CD4-positive, CD25-positive, alpha-beta regulatory T cell (primary cell): ENCODE results near the gene ACTL8. TPM values are rescaled to one million over a fixed set of nuclear protein-coding genes. Genes with fewer than 3 reads are reported as not detected.

Source experiments
- ATAC-seq, 2 donors: fragments of 150-1000 bp; cut with Tn5 transposase; one replicate each; pipeline ENCODE4 v1.10.0; 2021; ENCODE audit warnings: low read depth in 2 of 2, moderate number of reproducible peaks in 2 of 2, moderate library complexity in 1 of 2
- DNase-seq, 3 donors: peaks; one replicate each; pipeline versions ENCODE4 v3.0.0 to v3.0.0-alpha.2; 2012 to 2022; ENCODE audit warnings: mixed read lengths in 1 of 3
- H3K27ac ChIP-seq: one replicate; pipeline ENCODE4 v1.7.0; 2013; ENCODE audit warnings: mild to moderate bottlenecking, low read length; ENCODE audit not compliant: insufficient read depth, poor library complexity, severe bottlenecking
- H3K27me3 ChIP-seq: one replicate; pipeline ENCODE4 v1.7.0; 2013; ENCODE audit warnings: low read length; ENCODE audit not compliant: control insufficient read depth, insufficient read depth
- H3K36me3 ChIP-seq: one replicate; pipeline ENCODE4 v1.7.0; 2013; ENCODE audit warnings: mild to moderate bottlenecking, low read length, moderate library complexity; ENCODE audit not compliant: control insufficient read depth, insufficient read depth
- H3K4me1 ChIP-seq: 2 replicates; pipeline ENCODE4 v1.7.0; 2013; ENCODE audit warnings: mild to moderate bottlenecking, low read length; ENCODE audit not compliant: insufficient read depth, control insufficient read depth, poor library complexity, severe bottlenecking
- H3K4me3 ChIP-seq: one replicate; pipeline ENCODE4 v1.7.0; 2013; ENCODE audit warnings: low read depth, mild to moderate bottlenecking, low read length, moderate library complexity
- H3K9me3 ChIP-seq, 2 experiments: 1 replicate in 1 of 2; 2 replicates in 1 of 2; pipeline ENCODE4 v1.7.0; 2013; ENCODE audit warnings: low read length in 2 of 2, mild to moderate bottlenecking in 1 of 2, moderate library complexity in 1 of 2; ENCODE audit not compliant: control insufficient read depth in 2 of 2
- H3K27ac Mint-ChIP-seq, 3 donors: one replicate each; pipeline ENCODE4 v1.8.0; 2020 to 2022; ENCODE audit warnings: mild to moderate bottlenecking in 3 of 3, mixed read lengths in 3 of 3, moderate library complexity in 2 of 3
- H3K27me3 Mint-ChIP-seq: one replicate; pipeline ENCODE4 v1.8.0; 2022; ENCODE audit warnings: mild to moderate bottlenecking, mixed read lengths
- H3K36me3 Mint-ChIP-seq: one replicate; pipeline ENCODE4 v1.8.0; 2020; ENCODE audit warnings: mixed read lengths
- H3K4me1 Mint-ChIP-seq, 4 donors: one replicate each; pipeline ENCODE4 v1.8.0; 2020 to 2022; ENCODE audit warnings: mixed read lengths in 4 of 4, mild to moderate bottlenecking in 1 of 4
- H3K4me3 Mint-ChIP-seq, 4 donors: one replicate each; pipeline ENCODE4 v1.8.0; 2020 to 2022; ENCODE audit warnings: mild to moderate bottlenecking in 4 of 4, mixed read lengths in 4 of 4, moderate library complexity in 3 of 4
- H3K9me3 Mint-ChIP-seq, 7 donors: one replicate each; pipeline ENCODE4 v1.8.0; 2020 to 2022; ENCODE audit warnings: mixed read lengths in 7 of 7, mild to moderate bottlenecking in 3 of 7, moderate library complexity in 2 of 7
- polyA plus RNA-seq, 4 donors: library from polyadenylated mRNA; unstranded; fragments of 300-500 nt; fragmentation: Illumina TruSeq; gene quantifications; one replicate each; pipeline ENCODE4 v1.2.3, GENCODE V29; 2021
- total RNA-seq: library from RNA; stranded (reverse); gene quantifications from one replicate; pipeline ENCODE4 v1.2.3, GENCODE V29; 2022

The ACTL8 gene
- total and polyA plus RNA-seq, 5 donors from 2014 or later: not detected

DNA sequence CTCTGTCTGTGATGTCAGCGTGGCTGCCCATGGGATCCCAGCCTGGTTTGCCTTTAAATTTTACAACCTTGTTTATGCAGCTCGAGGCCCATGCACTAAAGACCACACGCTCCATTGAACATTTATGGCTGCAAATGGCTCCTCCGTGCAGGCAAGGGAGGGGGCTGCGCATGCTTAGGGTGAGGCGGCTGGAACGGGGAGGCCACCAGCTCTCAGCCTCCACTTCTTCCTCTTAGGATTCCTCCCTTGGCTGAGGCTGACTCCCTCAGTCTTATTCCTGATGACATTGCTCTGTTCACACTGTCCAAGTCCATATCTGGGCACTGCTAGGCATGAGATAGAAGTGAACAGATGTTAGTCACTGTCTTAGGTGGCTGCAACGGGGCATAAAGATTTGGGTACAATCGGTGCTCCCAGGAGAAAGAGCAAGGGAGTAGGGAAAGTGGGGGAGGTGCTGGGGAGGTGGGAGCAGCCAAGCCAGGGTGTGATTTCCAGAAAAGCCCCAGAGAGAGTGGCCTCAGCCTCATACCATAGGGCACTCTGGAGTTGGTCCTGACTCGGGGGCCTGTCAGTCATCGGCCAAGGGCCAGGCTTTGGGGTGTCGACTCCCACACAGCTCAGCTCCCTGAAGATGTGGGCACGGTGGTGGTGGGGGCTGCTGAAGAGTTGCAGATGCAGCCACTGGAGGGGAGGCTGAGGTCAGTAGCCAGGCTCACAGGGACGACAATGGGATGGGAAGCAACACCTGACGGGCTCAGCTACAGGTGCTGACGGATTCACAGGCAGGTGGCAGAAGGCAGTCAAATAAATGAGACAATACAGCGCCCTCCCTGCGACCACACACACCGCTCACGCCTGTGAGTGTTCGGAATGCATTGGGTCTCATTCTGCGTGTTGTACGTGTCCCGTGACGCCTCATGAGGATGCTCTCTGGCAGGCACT is 37.3 kb upstream of the ACTL8 start:
- H3K27ac Mint-ChIP-seq: no peak overlapping the region
- DNase-seq (no peak), ATAC-seq (no peak)
- H3K27me3 Mint-ChIP-seq: no peaks in the 10 kb centered on the region
- H3K36me3 ChIP-seq: no peaks in the 10 kb centered on the region
- H3K9me3 ChIP-seq: no peaks in the 10 kb centered on the region
- H3K4me1 ChIP-seq: no peaks in the 10 kb centered on the region
- peaks cover 0 to 2% (median 0%) of the 10 kb centered on the region in 4 donors for H3K4me1 Mint-ChIP-seq
- no peak overlapping the region for H3K27ac ChIP-seq
- H3K9me3 Mint-ChIP-seq: no peaks in the 10 kb centered on the region
- no peaks in the 10 kb centered on the region for H3K36me3 Mint-ChIP-seq
- no peak overlapping the region for H3K4me3 ChIP-seq
- no peak overlapping the region for H3K4me3 Mint-ChIP-seq
- H3K27me3 ChIP-seq: no peaks in the 10 kb centered on the region

DNA sequence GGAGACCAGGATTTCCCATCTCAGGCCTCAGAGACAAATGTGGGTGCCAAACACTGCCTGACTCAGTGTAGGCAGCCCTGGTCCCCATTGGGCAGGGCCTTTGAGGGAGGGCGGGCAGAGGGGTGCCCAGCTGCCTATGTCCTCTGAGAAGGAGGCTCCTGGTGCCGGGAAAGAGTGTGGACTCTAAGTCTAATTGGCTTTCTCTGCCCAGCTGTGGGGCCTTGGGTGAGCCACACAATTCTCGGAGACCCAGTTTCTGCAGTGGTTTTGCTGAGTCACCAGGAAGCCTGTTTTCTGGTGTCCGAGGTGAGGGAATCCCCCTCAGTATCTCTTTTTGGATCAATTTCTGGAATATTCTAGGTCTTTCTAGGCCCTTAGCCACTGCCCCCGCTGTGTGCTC is 35.3 kb upstream of the ACTL8 start:
- DNase-seq (no peak), ATAC-seq (no peak)
- H3K27me3 Mint-ChIP-seq: no peaks in the 10 kb centered on the region
- H3K27ac Mint-ChIP-seq: no peak overlapping the region
- H3K4me3 Mint-ChIP-seq: no peak overlapping the region
- Histone ChIP-seq H3K27me3 (no peaks in the 10 kb centered on the region), H3K9me3 (no peaks in the 10 kb centered on the region), H3K36me3 (no peaks in the 10 kb centered on the region), H3K4me3 (no peak overlapping the region), H3K4me1 (no peaks in the 10 kb centered on the region), H3K27ac (no peak overlapping the region)
- H3K9me3 Mint-ChIP-seq: no peaks in the 10 kb centered on the region
- H3K36me3 Mint-ChIP-seq: no peaks in the 10 kb centered on the region
- peaks cover 0 to 2% (median 0%) of the 10 kb centered on the region in 4 donors for H3K4me1 Mint-ChIP-seq

DNA sequence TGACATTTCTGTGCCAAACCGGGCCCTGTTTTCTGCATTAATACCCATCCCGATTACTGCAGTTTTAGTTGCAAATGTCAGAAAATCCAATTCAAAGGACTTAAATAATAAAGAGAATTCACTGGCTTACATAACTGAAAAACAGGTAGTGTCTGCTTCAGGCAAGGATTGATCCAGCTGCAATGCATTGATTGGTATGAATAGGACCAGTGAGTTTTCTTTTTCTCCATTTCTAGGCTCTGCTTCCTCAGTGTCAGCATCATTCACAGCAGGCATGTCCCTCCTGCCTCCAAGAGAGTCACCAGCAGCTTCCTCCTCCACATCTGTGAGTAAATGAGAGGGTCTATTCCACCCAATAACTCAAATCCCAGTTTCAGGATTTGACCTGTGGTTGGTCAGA is 33.7 kb upstream of the ACTL8 start:
- no peaks in the 10 kb centered on the region for H3K27me3 Mint-ChIP-seq
- H3K36me3 ChIP-seq: no peaks in the 10 kb centered on the region
- H3K4me1 ChIP-seq: no peaks in the 10 kb centered on the region
- no peaks in the 10 kb centered on the region for H3K36me3 Mint-ChIP-seq
- no peaks in the 10 kb centered on the region for H3K27me3 ChIP-seq
- H3K9me3 ChIP-seq: no peaks in the 10 kb centered on the region
- H3K27ac Mint-ChIP-seq: no peak overlapping the region
- no peak overlapping the region for H3K27ac ChIP-seq
- DNase-seq (no peak), ATAC-seq (no peak)
- H3K9me3 Mint-ChIP-seq: no peaks in the 10 kb centered on the region
- H3K4me3 Mint-ChIP-seq: no peak overlapping the region
- H3K4me3 ChIP-seq: no peak overlapping the region
- H3K4me1 Mint-ChIP-seq: peaks cover 0 to 2% (median 0%) of the 10 kb centered on the region in 4 donors

DNA sequence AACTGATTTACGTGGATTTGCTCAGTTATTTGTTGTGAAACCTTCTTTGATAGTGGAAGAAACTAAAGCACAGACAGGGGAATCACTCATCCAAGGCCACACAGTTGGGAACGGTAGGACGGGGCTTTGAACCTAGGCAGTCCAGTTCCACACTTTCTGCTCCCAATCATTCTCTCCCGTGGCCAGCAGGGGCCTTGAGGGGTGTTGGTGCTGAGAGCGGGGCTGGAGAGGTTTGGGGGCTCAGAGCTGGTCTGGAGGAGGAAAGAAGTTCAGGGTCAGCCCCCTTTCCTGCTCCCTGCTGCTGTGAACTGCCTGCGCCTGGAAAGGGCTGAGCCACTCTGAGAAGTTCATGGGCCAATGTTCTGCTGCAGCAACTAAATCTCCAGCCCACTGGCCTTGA is 31.4 kb upstream of the ACTL8 start:
- no peaks in the 10 kb centered on the region for H3K27me3 Mint-ChIP-seq
- H3K4me1 ChIP-seq: no peaks in the 10 kb centered on the region
- DNase-seq (no peak), ATAC-seq (no peak)
- H3K9me3 ChIP-seq: no peaks in the 10 kb centered on the region
- no peak overlapping the region for H3K4me3 ChIP-seq
- no peak overlapping the region for H3K27ac ChIP-seq
- no peaks in the 10 kb centered on the region for H3K36me3 ChIP-seq
- peaks cover 0 to 2% (median 0%) of the 10 kb centered on the region in 4 donors for H3K4me1 Mint-ChIP-seq
- no peaks in the 10 kb centered on the region for H3K9me3 Mint-ChIP-seq
- H3K27me3 ChIP-seq: no peaks in the 10 kb centered on the region
- no peak overlapping the region for H3K27ac Mint-ChIP-seq
- H3K4me3 Mint-ChIP-seq: no peak overlapping the region
- H3K36me3 Mint-ChIP-seq: no peaks in the 10 kb centered on the region

DNA sequence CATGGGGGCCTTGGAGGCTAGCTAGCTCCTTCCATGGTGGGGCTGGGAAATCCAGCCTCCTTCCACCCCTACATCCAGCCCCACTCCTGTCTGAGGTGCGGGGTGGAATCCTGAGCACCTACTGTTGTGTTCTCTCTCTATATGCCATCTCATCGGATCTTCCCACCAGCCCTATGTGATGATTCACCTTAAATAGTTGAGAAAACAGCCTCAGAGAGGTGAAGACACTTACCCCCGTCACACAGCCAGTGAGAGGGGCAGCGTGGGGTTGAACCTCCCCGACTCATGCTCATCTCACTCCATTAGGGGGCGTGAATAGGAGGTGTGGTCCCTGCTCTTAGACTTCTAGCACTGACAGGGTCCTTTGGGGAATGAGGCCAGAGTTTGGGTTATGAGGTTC is 31.0 kb upstream of the ACTL8 start:
- H3K4me1 ChIP-seq: no peaks in the 10 kb centered on the region
- no peaks in the 10 kb centered on the region for H3K36me3 ChIP-seq
- Mint-ChIP-seq H3K27ac (no peak overlapping the region), H3K27me3 (no peaks in the 10 kb centered on the region), H3K36me3 (no peaks in the 10 kb centered on the region), H3K4me3 (no peak overlapping the region), H3K9me3 (peaks cover 0 to 2% (median 0%) of the 10 kb centered on the region in 7 donors), H3K4me1 (peaks cover 0 to 2% (median 0%) of the 10 kb centered on the region in 4 donors)
- H3K9me3 ChIP-seq: no peaks in the 10 kb centered on the region
- no peak overlapping the region for H3K27ac ChIP-seq
- H3K4me3 ChIP-seq: no peak overlapping the region
- no peaks in the 10 kb centered on the region for H3K27me3 ChIP-seq
- DNase-seq (no peak), ATAC-seq (no peak)

DNA sequence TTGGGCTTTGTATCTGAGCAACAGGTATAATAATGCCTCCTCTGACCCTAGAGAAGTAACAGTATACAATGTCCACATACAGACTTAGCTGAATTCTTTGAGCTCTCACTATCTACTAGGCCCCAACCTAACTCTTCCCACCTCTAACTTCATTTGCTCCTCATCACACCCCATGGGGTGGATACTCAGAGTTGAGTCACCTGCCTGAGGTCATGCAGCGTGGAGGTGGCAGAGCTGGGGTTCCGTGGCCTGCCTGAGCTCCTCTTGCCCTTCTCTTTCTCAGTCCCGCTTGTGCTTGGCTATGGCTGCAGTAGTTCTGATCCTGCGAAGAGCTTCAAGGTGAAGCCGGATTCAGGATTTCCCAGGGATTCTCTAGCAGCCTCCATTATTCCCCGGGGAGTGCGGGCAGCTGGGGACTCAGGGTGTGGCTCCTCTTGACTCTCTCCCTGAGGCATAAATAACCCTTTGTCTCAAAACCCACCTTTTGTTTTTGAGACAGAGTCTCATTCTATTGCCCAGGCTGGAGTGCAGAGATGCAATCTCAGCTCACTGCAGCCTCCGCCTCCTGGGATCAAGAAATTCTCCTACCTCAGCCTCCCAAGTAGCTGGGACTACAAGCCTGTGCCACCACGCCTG is 29.9 kb upstream of the ACTL8 start:
- Histone ChIP-seq H3K4me3 (no peak overlapping the region), H3K27me3 (no peaks in the 10 kb centered on the region), H3K36me3 (no peaks in the 10 kb centered on the region), H3K4me1 (no peaks in the 10 kb centered on the region), H3K27ac (no peak overlapping the region), H3K9me3 (no peaks in the 10 kb centered on the region)
- no peak overlapping the region for H3K27ac Mint-ChIP-seq
- no peaks in the 10 kb centered on the region for H3K36me3 Mint-ChIP-seq
- no peak overlapping the region for H3K4me3 Mint-ChIP-seq
- peaks cover 0 to 2% (median 0%) of the 10 kb centered on the region in 7 donors for H3K9me3 Mint-ChIP-seq
- DNase-seq: no peak
- H3K27me3 Mint-ChIP-seq: no peaks in the 10 kb centered on the region
- peaks cover 0 to 2% (median 0%) of the 10 kb centered on the region in 4 donors for H3K4me1 Mint-ChIP-seq
- no peak for ATAC-seq

DNA sequence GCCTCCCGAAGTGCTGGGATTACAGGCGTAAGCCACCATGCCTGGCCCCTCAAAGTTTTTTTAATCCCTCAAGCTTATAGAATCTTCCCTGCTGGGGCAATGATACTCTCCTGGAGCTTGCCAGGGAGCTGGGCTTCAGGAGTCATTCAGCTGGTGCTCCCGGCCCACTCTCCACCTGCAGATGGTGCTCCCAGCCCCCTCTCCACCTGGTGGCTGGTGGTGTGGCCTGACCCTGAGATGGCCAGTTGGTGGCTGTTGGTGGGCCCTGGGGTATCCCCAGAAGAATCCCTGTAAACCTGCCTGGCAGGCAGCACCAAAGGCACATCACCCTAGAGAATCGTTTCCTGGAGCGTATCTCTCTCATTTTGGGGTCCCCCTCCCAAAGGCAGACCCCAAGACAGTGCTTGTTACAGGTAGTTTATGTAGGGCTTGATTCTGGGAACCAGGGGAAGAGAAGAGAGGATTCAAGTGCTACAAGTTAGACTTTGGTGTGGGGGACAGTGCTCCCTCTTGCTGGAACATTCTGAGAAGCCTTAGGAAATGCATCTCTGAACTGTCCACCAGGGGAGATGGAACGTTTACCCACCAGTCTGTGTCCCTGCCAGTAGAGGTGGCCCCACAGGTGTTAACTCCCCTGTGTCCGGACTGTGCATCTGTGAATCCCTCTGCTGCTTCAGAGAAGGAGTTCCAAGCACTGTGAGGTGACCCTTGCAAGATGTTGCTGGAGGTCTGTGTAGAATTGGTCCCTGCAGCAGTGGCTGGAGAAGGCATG is 29.1 kb upstream of the ACTL8 start:
- no peak overlapping the region for H3K4me3 Mint-ChIP-seq
- H3K9me3 ChIP-seq: no peaks in the 10 kb centered on the region
- H3K27me3 Mint-ChIP-seq: no peaks in the 10 kb centered on the region
- no peaks in the 10 kb centered on the region for H3K27me3 ChIP-seq
- peak overlapping the region in 1 of 3 donors; percentile 43 for H3K27ac Mint-ChIP-seq
- peaks cover 0 to 2% (median 0%) of the 10 kb centered on the region in 7 donors for H3K9me3 Mint-ChIP-seq
- DNase-seq: no peak
- no peaks in the 10 kb centered on the region for H3K36me3 Mint-ChIP-seq
- H3K4me3 ChIP-seq: no peak overlapping the region
- H3K4me1 Mint-ChIP-seq: no peaks in the 10 kb centered on the region
- ATAC-seq: no peak
- H3K27ac ChIP-seq: no peak overlapping the region
- no peaks in the 10 kb centered on the region for H3K36me3 ChIP-seq
- H3K4me1 ChIP-seq: no peaks in the 10 kb centered on the region
